HG03442 (cell line): ENCODE data around the gene SEZ6L.

Experiments
- ATAC-seq: cut with Tn5 transposase; IDR thresholded peaks from one replicate; pipeline ENCODE4 v1.9.1; 2021; ENCODE audit warnings: mild to moderate bottlenecking, moderate library complexity; ENCODE audit not compliant: unreplicated experiment

The SEZ6L gene

DNA sequence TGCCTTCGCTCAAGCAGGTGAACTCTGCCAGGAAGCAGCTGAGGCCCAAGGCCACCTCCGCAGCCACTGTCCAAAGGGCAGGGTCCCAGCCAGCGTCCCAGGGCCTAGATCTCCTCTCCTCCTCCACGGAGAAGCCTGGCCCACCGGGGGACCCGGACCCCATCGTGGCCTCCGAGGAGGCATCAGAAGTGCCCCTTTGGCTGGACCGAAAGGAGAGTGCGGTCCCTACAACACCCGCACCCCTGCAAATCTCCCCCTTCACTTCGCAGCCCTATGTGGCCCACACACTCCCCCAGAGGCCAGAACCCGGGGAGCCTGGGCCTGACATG, 123.4 kb downstream of the SEZ6L start:
- no peak for ATAC-seq

DNA sequence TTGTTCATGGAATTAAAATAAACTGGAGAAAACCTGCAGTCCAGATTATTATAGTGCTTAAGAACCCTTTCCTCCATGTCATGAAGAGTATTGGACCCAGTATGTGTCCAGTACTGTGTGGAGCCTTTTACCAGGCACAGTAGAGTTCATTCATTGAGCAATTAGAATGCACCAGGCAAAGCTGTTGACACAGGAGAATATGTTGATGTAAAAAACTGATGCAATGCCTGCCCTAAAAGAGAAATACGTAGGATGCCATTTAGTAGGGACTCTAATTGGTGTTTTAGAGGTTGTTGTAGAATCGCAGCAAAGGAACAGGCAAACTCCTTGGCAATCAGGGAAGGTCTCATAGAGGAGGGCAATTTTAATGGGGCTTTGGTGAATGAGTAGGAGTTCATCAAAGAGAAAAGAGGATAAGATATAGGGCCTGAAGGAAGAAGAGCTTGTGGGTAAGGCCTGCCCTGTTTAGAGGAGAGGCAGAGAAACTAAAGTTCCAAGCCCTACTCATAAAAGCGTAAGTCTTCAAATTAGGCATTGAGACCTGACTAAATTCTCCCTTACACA, 126.4 kb downstream of the SEZ6L start:
- ATAC-seq = no peak

DNA sequence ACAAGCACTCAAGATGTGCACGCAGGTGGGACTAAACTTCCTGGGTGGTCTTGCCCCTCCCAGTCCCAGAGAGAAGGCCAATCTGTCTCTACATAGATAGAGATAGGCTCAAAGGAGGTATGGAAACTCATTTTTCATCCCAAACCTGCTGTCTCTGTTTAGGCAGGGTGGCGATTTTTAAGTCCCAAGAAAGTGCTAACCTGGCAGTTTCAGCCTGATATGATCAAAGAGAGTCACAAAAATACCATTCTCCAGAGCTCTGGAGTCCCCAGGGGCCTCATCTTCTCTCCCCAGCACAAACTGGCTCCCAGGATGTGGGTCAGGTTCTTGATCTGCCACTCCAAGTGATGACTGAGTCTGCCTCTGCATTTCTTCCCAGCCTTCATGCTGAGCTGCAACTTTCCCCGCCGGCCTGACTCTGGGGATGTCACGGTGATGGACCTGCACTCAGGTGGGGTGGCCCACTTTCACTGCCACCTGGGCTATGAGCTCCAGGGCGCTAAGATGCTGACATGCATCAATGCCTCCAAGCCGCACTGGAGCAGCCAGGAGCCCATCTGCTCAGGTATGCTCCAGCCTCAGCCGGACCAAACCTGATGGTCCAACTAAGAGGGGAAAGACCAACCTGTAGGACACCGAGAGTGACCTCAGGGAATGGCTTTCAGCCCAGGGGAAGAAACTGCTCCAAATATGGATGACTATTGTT, 129.5 kb downstream of the SEZ6L start:
- ATAC-seq = no peak

DNA sequence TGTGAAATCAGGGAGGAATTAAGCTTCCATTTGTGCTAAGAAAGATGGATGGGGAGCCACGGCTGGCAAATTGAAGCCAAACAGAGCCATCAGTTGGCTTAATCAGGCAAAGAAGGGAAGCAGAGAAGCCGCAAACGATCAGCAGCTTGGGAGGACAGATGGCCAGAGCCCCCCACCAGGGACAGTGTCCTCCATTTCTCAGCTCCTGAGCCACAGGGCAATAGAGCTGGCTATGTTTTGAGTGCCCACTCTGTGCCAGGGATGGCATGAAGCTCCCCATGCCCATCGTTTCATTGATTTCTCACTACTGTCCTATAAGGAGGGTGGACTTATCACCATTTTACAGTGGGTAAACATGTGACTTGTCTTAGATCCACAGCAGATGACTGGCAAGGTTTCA, 133.5 kb downstream of the SEZ6L start:
- ATAC-seq = no peak

DNA sequence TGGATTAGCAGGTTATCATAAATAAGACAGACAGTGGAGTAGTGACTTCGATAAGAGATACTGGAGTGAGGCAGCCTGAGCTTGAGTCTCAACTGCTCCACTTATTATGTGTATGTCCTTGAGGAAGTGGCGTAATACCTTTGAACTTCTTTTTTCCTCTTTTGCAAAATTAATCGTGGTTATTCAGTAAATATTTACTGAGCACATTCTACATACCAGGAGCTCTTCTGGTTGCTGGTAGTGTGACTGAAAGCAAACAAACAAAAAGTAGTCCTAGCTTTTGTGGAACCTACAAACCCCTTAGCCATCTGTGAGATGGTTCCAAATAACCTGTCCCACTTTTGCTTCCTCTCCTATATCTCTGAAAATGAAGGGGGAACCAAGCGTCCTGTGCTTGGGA, 134.2 kb downstream of the SEZ6L start:
- ATAC-seq = no peak

DNA sequence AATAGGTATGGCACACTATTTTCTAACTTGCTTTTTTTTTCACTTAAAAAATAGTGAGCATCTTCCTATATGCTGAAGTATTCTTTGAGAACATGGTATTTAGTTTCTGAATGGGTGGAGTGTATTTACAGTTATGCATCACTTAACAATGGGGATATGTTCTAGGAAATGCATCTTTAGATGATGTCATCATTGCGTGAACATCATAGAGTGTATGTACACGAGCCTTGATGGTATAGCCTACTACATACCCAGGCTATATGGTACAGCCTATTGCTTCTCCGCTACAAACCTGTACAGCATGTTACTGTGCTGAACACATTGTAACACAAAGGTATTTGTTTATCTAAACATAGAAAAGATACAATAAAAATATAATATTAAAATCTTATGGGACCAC, 135.5 kb downstream of the SEZ6L start:
- no peak for ATAC-seq

DNA sequence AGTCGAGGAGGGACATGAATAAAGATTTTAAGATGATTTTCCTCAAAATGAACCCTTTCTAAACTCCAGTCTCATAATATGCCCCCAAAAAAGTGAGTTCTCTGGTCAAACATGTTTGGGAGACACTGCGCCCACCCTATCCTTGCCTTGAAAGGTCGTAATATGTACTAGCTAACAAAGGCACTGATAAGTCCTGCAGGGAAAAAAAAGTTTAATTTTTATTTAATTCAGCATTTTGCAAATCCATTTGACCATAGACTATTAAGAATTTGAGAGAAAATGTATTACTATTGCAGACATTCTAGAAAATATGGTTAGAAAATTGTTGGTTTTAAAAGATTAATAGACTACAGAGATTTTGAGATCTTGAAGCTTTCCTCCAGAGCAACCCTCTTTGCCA, 139.2 kb downstream of the SEZ6L start:
- ATAC-seq = no peak

DNA sequence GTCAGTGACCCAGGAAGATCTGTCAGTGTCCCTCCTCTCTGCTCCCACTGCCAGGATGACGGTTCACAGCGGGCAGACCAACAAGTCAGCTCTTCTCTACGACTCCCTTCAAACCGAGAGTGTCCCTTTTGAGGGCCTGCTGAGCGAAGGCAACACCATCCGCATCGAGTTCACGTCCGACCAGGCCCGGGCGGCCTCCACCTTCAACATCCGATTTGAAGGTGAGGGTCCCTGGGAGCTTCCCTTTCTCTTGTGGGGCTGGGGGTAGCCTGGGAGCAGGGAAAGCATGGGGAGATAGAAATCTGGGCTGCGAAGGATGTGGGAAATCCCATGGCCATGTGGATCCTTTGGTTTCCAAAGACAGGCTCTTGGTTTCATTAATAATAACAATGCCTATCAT, 141.4 kb downstream of the SEZ6L start:
- no peak for ATAC-seq

DNA sequence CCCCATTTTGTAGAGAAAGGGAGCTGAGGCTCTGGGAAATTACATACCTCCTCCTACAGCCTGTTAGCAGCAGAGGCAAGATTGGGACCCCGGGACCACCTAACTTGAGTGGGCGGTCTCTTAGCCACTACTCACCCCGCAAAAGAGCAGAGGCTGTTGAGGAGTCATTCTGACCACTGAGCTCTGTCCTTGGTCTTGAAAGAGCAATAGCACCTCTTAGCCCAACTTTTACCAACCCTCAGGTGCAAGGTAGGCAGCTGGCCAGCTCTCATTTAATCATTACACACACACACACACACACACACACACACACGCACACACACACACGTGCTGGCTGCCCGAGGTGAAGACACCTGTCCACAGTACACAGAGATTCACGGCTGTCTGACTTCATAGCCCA, 144.0 kb downstream of the SEZ6L start:
- no peak for ATAC-seq

DNA sequence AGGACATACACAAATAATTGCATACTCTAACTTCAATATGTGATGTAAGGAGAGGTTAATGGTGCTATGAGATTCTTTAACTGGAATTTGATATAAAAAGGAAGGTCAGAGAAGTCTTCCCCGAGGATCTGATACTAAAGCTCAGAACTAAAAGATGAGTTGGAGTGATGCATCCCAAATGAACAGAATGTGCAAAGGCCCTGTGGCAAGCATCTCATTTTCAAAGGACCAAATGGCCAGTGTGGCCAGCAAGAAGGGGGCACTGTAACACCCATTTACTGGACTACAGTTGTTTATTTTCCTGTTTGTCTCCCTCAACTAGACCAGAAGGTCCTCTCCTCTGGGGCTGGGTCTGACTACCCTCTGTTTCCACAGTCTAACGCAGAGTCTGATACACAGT, 144.9 kb downstream of the SEZ6L start:
- no peak for ATAC-seq

DNA sequence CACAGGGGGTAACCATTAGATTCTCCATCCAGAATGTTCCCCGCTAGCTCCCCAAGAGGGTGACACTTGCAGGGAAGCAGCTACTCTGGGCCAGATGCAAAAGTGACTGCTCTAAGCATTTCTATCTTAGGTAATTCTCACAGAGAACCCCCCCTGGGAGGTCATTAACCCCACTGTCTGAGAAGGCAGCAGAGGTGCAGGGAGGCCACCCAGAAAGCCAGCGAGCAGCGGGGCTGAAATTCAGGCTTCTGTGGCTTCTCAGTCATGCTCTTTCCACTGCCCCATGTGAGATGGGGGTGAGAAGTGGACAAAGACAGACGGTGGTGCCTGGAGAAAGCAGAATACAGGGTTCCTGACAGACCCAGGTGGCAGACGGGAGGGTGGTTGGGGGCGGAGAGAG, 145.4 kb downstream of the SEZ6L start:
- ATAC-seq = no peak

DNA sequence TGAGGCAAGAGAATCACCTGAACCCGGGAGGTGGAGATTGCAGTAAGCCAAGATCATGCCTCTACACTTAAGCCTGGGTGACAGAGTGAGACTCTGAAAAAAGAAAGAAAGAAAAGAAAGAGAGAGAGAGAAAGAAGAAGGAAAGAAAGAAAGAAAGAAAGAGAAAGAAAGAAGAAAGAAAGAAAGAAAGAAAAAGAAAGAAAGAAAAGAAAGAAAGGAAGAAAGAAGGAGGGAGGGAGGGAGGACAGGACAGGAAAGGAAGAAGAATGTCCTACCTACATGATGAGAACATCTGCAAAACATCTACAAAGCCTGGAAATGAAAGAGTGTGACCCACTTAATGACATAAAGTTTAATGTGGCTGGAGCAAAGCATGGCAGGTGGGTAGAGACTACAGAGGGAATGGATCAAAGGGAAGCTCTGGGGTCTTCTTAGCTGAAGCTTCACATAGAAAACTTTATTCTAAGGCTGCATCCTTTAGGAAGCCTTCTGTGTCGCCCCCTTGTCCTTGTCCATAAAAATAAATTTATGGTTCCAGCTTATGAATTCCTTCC, 147.5 kb downstream of the SEZ6L start:
- no peak for ATAC-seq

DNA sequence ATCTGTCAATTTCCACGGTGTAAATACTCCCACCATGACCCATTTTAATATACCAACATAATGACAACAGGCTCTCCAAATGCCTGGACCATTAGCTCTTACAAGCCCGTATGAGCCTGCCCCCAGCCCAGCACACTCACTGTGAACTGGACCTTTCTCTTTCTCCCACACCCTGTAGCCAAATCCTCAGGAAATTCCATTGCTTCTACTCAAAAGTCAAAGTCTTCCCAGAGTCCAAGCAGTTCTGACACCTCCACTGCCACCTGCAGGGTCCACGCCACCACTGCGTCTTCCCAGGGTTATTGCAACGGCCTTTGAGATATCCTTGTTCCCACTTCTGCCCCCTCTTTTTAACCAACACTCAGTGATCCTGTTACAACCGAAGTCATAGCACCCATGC, 149.7 kb downstream of the SEZ6L start:
- ATAC-seq = no peak

DNA sequence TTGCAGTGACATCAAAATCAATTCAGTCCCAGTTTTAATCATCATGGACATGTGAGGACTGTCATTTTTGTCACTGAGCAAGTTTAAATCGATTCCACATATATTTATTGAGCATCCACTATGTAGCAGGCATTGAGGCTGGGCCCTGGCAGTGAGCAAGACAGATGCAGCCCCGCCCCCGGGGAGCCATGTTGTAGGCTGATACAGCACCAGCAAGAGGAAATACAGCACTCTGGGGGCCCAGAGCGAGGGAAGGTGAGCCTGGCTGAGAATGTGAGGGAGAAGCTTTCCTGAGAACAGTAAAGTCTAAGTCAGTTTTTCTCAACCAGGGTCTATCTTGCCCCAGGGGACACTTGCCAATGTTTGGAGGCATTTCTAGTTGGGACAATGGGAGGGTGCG, 151.2 kb downstream of the SEZ6L start:
- no peak for ATAC-seq

DNA sequence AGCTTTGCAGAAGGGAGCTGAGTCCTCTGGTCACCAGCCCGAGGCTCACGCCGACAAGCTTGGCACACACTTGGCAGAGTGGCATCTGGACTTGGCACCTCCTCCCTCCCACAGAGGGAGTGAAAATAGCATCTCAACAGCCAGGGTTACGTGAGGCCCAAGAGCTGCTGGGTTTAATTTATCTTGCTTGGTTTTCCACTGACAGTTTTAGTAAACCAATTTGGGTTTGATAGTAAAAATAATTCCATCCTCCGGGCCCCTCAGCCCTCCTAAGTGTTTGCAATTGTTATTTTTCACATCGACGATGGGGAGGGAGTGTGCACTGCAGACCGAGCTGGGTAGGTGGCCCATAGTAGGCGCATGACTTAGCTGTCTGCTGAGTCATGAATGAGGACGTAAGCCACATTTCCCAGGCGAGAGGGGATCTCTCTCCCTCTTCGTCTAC, 152.2 kb downstream of the SEZ6L start:
- no peak for ATAC-seq

DNA sequence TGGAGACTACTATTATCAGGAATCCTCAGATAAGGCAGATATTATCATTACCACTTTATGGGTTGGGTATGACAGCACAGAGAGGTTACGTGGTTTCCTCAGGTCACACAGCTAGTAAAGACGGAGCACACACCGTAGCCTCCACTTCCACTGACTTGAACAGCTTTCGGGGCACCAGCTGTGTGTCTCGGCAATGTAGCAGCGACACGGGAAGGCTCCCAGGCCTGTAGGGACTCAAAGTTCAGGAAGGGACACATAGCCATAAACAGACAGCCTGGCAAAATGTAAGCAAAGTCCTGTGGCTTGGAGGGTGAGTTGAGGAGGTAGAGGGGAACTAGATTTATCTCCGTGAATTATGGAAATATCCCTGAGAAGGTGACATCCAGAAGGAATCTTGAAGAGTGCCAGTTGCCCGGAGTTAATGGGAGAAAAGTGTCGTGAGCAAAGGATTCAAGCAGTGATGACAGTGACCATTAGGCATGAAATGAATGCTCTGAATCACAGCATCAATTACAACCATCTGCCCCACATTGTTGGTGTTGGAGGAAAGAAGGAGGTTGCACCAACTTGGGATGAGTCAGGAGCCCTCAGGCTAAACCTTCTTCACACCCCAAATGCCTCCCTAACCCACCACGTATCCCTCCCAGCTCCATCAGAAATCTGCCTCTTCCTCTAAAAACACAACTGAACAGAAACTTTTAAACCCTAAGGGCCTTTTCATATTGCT, 153.1 kb downstream of the SEZ6L start:
- no peak for ATAC-seq

DNA sequence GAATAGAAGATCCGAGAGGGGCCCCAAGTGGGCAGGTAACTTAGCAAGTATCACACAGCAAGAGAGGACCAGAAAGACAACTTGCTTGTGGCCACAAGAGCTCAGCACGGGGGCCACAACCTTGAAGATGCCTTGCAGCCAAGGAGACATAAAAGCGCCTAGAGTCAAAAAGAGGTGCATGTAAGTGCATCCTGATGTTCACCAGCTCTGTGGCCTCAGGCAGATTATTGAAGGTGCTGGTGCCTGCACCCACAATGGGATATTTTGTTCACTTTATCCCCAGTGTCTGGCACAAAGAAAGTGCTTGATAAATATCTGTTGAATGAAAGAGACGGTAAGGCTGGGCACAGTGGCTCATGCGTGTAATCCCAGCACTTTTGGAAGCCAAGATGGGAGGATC, 153.8 kb downstream of the SEZ6L start:
- no peak for ATAC-seq

DNA sequence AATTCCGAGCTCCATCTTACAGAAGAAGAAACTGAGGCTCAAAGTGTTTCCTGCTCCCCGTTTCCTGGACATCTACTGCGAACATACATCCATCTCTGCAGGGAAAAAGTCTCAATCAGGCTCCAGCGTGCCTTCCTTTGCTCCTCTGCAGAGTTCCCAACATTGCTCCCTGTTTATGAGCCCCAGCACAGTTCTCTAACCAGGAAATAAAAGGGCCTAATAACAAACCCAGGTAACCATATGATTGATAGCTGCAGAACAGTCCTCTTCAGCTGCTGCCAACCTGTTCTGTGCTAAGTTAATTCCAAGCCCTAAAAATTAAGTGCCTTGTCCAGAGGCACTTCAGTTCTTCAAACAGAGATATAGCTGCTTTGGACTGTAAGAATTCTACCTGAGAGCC, 154.9 kb downstream of the SEZ6L start:
- ATAC-seq = no peak

DNA sequence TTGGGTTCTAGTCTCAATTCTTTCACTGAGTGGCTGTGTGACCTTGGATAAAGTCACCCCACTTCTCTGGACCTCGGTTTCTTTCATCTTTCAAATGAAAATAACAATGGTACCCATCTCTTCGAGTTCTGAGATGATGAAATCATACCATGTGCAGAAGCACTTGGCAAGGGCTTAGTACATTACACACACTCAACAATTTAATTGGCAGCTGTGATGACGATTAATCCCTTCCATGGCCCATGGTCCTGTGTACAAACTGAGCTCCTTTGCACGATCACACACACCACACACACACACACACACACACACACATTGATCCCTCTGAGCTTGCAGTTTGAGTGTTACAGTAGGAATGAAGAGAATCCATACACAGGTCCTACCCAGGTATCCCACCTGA, 156.4 kb downstream of the SEZ6L start:
- ATAC-seq = no peak

DNA sequence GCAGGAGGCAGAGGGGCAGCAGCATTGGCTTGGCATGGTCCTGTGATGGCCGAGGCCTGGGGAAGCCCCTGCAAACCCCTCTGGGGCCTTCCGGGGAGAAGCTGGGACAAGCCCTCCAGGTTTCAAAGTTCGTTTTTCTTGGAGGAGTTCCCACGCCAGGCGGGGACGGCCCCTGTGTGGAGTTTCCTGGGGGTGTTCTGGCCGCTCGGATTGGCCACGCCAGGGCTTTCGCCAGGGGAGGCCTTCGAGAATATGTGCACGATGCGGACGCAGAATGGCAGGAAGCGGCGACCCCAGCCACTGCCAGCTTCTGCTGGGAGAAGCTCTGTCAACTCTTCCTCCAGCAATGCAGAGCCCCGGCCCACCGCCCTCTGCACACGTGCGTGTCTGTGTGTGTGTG, 157.5 kb downstream of the SEZ6L start:
- no peak for ATAC-seq

DNA sequence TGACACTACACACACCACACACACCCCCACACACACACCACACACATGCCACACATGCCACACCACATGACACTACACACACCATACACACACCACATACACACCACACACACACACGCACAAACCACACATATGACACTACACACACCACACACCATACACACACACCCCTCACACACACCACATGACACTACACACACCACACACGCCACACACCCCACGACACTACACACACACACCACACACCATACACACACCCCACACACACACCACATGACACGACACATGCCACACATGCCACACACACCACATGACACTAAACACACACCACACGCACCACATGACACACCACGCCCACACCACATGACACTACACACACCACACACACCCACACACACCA, 158.0 kb downstream of the SEZ6L start:
- ATAC-seq = no peak

DNA sequence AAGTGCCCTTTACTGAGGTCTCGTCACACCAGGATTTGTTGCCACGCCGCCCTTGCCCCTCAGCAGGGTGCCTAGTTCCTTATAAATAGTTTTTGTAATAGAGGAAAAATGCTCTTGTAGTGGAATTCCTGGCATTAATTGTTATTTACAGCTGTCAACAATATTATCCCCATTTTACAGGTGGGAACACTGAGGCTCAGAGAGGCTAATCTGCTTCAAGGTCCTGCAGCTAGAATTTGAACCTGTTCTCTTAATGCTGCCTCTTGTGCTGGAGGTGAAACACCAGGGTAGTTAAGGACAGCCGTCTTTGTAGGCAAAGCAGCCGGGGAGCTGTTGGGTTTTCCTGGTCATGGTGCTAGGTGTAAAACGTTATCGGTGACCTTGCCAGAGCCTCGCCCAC, 159.0 kb downstream of the SEZ6L start:
- no peak for ATAC-seq
